SK-N-SH treated with all-trans-retinoic acid at 6 μM for 48 hours (cell line): ENCODE data around the gene SLC22A1.

Experiments used
- ATAC-seq: fragments of 200-7000 bp; cut with Tn5 transposase; 3 replicates; pipeline ENCODE4 v1.9.1; 2020; ENCODE audit warnings: mild to moderate bottlenecking, moderate library complexity
- ARNTL ChIP-seq: fragments of 450-650 bp; formaldehyde crosslinking; IDR thresholded peaks from 2 replicates; pipeline ENCODE4 v1.5.0; 2020; ENCODE audit warnings: low read depth, mild to moderate bottlenecking, moderate library complexity, borderline replicate concordance
- BACH2 ChIP-seq: fragments of 250-450 bp; sonication (Bioruptor Pico); IDR thresholded peaks from 2 replicates; pipeline ENCODE4 v1.9.0; 2021; ENCODE audit warnings: mild to moderate bottlenecking, borderline replicate concordance
- CSDC2 ChIP-seq: fragments of 250-450 bp; sonication (Bioruptor Pico); IDR thresholded peaks from 2 replicates; pipeline ENCODE4 v1.5.0; 2020; ENCODE audit warnings: mild to moderate bottlenecking, moderate library complexity
- ESRRG ChIP-seq: fragments of 250-450 bp; sonication (Bioruptor Pico); IDR thresholded peaks from 2 replicates; pipeline ENCODE4 v1.6.1; 2021; ENCODE audit warnings: mild to moderate bottlenecking
- GLIS3 ChIP-seq: fragments of 250-450 bp; sonication (Bioruptor Pico); IDR thresholded peaks from 2 replicates; pipeline ENCODE4 v1.5.0; 2020; ENCODE audit warnings: mild to moderate bottlenecking, moderate library complexity
- ISL1 ChIP-seq: fragments of 250-450 bp; sonication (Bioruptor Pico); IDR thresholded peaks from 2 replicates; pipeline ENCODE4 v2.1.2; 2022; ENCODE audit warnings: mild to moderate bottlenecking, moderate library complexity
- OSR1 ChIP-seq: fragments of 250-450 bp; sonication (Bioruptor Pico); IDR thresholded peaks from 2 replicates; pipeline ENCODE4 v1.8.0; 2022; ENCODE audit warnings: moderate library complexity, mild to moderate bottlenecking, inconsistent platforms
- RARB ChIP-seq: fragments of 250-450 bp; sonication (Bioruptor Pico); IDR thresholded peaks from 2 replicates; pipeline ENCODE4 v1.8.0; 2021; ENCODE audit warnings: mild to moderate bottlenecking, moderate library complexity
- TOX ChIP-seq: fragments of 250-450 bp; sonication (Bioruptor Pico); IDR thresholded peaks from 2 replicates; pipeline ENCODE4 v1.8.0; 2021; ENCODE audit warnings: mild to moderate bottlenecking, moderate library complexity, borderline replicate concordance
- ZC3H10 ChIP-seq: fragments of 250-450 bp; sonication (Bioruptor Pico); IDR thresholded peaks from 2 replicates; pipeline ENCODE4 v1.5.1; 2021; ENCODE audit warnings: mild to moderate bottlenecking, moderate library complexity
- ZFP3 ChIP-seq: fragments of 250-450 bp; sonication (Bioruptor Pico); IDR thresholded peaks from 2 replicates; pipeline ENCODE4 v1.5.0; 2020; ENCODE audit warnings: mild to moderate bottlenecking, moderate library complexity
- ZFP30 ChIP-seq: fragments of 450-650 bp; formaldehyde crosslinking; IDR thresholded peaks from 2 replicates; pipeline ENCODE4 v1.5.0; 2022; ENCODE audit warnings: mild to moderate bottlenecking, moderate library complexity
- ZNF565 ChIP-seq: fragments of 450-650 bp; formaldehyde crosslinking; conservative IDR thresholded peaks from 2 replicates; pipeline ENCODE4 v1.5.0; 2020; ENCODE audit warnings: low read depth, mild to moderate bottlenecking, moderate library complexity
- ZNF70 ChIP-seq: fragments of 450-650 bp; formaldehyde crosslinking; IDR thresholded peaks from 2 replicates; pipeline ENCODE4 v1.5.0; 2020; ENCODE audit warnings: mild to moderate bottlenecking, moderate library complexity
- ZNF8 ChIP-seq: fragments of 450-650 bp; formaldehyde crosslinking; IDR thresholded peaks from 2 replicates; pipeline ENCODE4 v1.5.0; 2020; ENCODE audit warnings: mild to moderate bottlenecking, moderate library complexity
- TF ChIP-seq, protein P1 (sequence below): fragments of 250-450 bp; sonication (Bioruptor Pico); IDR thresholded peaks from 2 replicates; pipeline ENCODE4 v1.5.0; 2020; ENCODE audit warnings: mild to moderate bottlenecking, moderate library complexity
- TF ChIP-seq, protein P2 (sequence below): fragments of 250-450 bp; sonication (Bioruptor Pico); IDR thresholded peaks from 2 replicates; pipeline ENCODE4 v1.5.1; 2021; ENCODE audit warnings: mild to moderate bottlenecking, moderate library complexity
- TF ChIP-seq, protein P3 (sequence below): fragments of 250-450 bp; sonication (Bioruptor Pico); IDR thresholded peaks from 2 replicates; pipeline ENCODE4 v1.8.0; 2021; ENCODE audit warnings: low read depth, mild to moderate bottlenecking, moderate library complexity, borderline replicate concordance
- TF ChIP-seq, protein P4 (sequence below): fragments of 250-450 bp; sonication (Bioruptor Pico); IDR thresholded peaks from 2 replicates; pipeline ENCODE4 v1.5.1; 2020; ENCODE audit warnings: low read depth, mild to moderate bottlenecking, moderate library complexity
- TF ChIP-seq, protein P5 (sequence below): fragments of 250-450 bp; sonication (Bioruptor Pico); IDR thresholded peaks from 2 replicates; pipeline ENCODE4 v1.8.0; 2020; ENCODE audit warnings: mild to moderate bottlenecking, moderate library complexity, borderline replicate concordance

SLC22A1 gene

DNA sequence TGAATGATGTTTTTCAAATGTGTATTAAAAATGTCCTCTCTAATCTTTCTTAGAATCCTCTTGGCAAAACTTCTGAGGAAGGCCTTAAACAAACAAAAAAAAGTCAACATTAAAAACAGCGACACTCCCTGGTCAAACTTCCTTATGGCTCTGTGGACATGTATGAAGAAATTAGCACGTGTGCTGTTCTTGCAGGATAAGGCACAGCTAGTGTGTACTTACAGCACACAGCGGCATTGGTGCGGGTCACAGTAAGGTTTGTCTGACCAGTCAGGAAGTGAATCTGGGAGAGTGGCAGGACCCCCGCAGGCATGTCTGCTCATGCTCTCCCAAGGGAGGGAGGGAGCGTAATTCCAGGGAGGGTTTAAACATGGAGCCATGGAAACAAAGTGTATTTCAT, 38.8 kb downstream of the SLC22A1 start:
- no peak for TF ChIP-seq ZC3H10 (CRISPR knock-in tag)
- TF ChIP-seq ARNTL (CRISPR knock-in tag): no peak
- TF ChIP-seq, protein P1, sequence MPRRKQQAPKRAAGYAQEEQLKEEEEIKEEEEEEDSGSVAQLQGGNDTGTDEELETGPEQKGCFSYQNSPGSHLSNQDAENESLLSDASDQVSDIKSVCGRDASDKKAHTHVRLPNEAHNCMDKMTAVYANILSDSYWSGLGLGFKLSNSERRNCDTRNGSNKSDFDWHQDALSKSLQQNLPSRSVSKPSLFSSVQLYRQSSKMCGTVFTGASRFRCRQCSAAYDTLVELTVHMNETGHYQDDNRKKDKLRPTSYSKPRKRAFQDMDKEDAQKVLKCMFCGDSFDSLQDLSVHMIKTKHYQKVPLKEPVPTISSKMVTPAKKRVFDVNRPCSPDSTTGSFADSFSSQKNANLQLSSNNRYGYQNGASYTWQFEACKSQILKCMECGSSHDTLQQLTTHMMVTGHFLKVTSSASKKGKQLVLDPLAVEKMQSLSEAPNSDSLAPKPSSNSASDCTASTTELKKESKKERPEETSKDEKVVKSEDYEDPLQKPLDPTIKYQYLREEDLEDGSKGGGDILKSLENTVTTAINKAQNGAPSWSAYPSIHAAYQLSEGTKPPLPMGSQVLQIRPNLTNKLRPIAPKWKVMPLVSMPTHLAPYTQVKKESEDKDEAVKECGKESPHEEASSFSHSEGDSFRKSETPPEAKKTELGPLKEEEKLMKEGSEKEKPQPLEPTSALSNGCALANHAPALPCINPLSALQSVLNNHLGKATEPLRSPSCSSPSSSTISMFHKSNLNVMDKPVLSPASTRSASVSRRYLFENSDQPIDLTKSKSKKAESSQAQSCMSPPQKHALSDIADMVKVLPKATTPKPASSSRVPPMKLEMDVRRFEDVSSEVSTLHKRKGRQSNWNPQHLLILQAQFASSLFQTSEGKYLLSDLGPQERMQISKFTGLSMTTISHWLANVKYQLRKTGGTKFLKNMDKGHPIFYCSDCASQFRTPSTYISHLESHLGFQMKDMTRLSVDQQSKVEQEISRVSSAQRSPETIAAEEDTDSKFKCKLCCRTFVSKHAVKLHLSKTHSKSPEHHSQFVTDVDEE: no peak
- TF ChIP-seq ZNF8 (CRISPR knock-in tag): no peak
- TF ChIP-seq ZNF70: no peak
- TF ChIP-seq ZFP30 (CRISPR knock-in tag): no peak
- no peak for TF ChIP-seq TOX (CRISPR knock-in tag)
- no peak for TF ChIP-seq ZFP3
- TF ChIP-seq, protein P2, sequence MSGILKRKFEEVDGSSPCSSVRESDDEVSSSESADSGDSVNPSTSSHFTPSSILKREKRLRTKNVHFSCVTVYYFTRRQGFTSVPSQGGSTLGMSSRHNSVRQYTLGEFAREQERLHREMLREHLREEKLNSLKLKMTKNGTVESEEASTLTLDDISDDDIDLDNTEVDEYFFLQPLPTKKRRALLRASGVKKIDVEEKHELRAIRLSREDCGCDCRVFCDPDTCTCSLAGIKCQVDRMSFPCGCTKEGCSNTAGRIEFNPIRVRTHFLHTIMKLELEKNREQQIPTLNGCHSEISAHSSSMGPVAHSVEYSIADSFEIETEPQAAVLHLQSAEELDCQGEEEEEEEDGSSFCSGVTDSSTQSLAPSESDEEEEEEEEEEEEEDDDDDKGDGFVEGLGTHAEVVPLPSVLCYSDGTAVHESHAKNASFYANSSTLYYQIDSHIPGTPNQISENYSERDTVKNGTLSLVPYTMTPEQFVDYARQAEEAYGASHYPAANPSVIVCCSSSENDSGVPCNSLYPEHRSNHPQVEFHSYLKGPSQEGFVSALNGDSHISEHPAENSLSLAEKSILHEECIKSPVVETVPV (CRISPR knock-in tag): no peak
- TF ChIP-seq ZNF565 (CRISPR knock-in tag): no peak
- no peak for TF ChIP-seq ISL1 (CRISPR knock-in tag)
- ATAC-seq: no peak

DNA sequence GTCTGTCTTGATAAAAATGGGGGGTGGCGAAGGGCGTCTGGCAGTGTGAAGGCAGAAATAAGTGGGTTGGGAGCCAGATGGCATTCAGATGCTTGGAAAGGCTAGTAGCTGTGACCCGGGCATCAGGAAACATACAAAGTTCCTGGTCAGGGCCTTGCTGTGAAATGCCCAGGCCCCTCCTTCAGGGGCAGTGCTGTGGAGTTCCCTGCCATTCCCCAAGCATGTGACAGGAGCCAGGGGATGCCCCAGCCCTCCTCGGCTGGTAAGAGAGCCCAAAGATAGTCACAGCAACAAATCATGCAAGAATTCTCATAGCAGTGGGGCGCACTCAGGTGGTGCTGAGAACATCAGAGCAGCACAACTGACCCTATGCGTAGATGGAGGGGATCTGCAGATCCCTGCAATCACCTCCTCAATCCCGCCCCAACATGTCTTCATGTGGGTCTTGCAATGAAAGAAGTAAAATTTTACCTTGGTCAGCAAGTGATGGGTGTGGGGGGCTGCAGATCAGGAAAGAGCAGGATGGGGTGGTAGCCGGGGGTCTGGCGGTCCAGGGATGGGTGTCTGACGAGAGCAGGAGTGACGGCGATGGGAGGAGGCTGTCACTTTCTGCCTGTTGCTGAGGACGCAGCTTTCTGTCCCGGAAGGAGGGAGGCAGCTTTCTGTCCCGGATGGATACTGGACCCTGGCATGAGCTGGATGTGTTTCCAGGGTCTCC, 39.5 kb downstream of the SLC22A1 start:
- TF ChIP-seq GLIS3 (CRISPR knock-in tag) (no peak), BACH2 (no peak), CSDC2 (no peak), OSR1 (CRISPR knock-in tag) (no peak), ZNF70 (no peak), ZNF565 (CRISPR knock-in tag) (no peak), ISL1 (CRISPR knock-in tag) (no peak), RARB (CRISPR knock-in tag) (no peak), ESRRG (no peak)
- TF ChIP-seq, protein P1: no peak
- TF ChIP-seq, protein P3, sequence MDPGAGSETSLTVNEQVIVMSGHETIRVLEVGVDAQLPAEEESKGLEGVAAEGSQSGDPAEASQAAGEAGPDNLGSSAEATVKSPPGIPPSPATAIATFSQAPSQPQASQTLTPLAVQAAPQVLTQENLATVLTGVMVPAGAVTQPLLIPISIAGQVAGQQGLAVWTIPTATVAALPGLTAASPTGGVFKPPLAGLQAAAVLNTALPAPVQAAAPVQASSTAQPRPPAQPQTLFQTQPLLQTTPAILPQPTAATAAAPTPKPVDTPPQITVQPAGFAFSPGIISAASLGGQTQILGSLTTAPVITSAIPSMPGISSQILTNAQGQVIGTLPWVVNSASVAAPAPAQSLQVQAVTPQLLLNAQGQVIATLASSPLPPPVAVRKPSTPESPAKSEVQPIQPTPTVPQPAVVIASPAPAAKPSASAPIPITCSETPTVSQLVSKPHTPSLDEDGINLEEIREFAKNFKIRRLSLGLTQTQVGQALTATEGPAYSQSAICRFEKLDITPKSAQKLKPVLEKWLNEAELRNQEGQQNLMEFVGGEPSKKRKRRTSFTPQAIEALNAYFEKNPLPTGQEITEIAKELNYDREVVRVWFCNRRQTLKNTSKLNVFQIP: no peak
- TF ChIP-seq, protein P4, sequence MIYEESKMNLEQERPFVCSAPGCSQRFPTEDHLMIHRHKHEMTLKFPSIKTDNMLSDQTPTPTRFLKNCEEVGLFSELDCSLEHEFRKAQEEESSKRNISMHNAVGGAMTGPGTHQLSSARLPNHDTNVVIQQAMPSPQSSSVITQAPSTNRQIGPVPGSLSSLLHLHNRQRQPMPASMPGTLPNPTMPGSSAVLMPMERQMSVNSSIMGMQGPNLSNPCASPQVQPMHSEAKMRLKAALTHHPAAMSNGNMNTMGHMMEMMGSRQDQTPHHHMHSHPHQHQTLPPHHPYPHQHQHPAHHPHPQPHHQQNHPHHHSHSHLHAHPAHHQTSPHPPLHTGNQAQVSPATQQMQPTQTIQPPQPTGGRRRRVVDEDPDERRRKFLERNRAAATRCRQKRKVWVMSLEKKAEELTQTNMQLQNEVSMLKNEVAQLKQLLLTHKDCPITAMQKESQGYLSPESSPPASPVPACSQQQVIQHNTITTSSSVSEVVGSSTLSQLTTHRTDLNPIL (CRISPR knock-in tag): no peak
- TF ChIP-seq, protein P5, sequence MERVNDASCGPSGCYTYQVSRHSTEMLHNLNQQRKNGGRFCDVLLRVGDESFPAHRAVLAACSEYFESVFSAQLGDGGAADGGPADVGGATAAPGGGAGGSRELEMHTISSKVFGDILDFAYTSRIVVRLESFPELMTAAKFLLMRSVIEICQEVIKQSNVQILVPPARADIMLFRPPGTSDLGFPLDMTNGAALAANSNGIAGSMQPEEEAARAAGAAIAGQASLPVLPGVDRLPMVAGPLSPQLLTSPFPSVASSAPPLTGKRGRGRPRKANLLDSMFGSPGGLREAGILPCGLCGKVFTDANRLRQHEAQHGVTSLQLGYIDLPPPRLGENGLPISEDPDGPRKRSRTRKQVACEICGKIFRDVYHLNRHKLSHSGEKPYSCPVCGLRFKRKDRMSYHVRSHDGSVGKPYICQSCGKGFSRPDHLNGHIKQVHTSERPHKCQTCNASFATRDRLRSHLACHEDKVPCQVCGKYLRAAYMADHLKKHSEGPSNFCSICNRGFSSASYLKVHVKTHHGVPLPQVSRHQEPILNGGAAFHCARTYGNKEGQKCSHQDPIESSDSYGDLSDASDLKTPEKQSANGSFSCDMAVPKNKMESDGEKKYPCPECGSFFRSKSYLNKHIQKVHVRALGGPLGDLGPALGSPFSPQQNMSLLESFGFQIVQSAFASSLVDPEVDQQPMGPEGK (CRISPR knock-in tag): no peak
- TF ChIP-seq, all 23 proteins: peak for 0
- ATAC-seq: no peak
